SU-DHL-6 (cell line): ENCODE data around the gene ENO2.

ENCODE experiments used
- EZH2phosphoT487 ChIP-seq: fragments of 200-600 bp; sonication (generic), shearing (Covaris generic); conservative IDR thresholded peaks from 2 replicates; pipeline ENCODE4 v1.6.1; 2018; ENCODE audit warnings: mild to moderate bottlenecking, antibody characterized with exemption, low read length, moderate library complexity, mixed read lengths
- TF ChIP-seq, protein P1 (sequence below): fragments of 200-600 bp; sonication (generic); IDR thresholded peaks from one replicate; pipeline ENCODE4 v1.5.1; 2017; ENCODE audit warnings: antibody characterized with exemption, mild to moderate bottlenecking, low read length, moderate library complexity; ENCODE audit not compliant: insufficient read depth, poor library complexity, severe bottlenecking

DNA sequence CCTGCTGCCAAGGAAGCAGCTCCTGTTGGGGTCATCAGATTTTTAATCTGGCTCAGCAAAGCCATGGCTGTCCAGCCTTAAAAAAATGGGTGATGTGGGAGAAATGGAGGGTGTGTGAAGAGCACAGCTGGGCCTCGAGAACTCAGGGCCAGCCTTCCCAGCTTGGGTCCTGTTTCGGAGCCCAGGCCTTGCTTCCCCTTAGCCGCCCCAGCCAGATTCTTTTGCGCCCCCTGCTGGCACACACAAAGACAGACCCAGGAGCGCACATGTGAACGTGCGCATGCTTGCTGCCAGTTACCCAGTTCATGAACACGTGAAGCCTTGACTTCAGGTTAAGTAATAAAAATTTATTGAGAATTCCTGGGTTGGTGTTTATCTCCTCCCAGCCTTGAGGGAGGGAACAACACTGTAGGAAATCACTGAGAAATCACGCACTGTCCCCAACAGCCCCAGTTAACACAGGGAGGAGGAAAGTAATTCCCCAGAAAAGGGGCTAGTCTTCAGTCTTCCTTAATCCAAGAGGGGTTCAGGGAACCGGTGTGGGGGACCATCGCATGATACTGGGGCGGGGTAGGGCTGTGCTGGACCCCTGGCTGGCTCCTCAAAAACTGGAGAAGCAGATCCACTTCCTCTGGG is 50.8 kb downstream of the ENO2 start:
- TF ChIP-seq, protein P1, sequence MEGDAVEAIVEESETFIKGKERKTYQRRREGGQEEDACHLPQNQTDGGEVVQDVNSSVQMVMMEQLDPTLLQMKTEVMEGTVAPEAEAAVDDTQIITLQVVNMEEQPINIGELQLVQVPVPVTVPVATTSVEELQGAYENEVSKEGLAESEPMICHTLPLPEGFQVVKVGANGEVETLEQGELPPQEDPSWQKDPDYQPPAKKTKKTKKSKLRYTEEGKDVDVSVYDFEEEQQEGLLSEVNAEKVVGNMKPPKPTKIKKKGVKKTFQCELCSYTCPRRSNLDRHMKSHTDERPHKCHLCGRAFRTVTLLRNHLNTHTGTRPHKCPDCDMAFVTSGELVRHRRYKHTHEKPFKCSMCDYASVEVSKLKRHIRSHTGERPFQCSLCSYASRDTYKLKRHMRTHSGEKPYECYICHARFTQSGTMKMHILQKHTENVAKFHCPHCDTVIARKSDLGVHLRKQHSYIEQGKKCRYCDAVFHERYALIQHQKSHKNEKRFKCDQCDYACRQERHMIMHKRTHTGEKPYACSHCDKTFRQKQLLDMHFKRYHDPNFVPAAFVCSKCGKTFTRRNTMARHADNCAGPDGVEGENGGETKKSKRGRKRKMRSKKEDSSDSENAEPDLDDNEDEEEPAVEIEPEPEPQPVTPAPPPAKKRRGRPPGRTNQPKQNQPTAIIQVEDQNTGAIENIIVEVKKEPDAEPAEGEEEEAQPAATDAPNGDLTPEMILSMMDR, result peak; percentile 95
- no peak for TF ChIP-seq EZH2phosphoT487
